Activated CD4-positive, alpha-beta T cell treated with anti-CD3 and anti-CD28 coated beads for 1 hour (primary cell): ENCODE data around the gene JCAD.
"Not testable (repeated sequence)": the region's sequence is repeated elsewhere in the genome, so short reads cannot be mapped to it uniquely, and the experiment has no call there.

ENCODE experiments used
- DNase-seq: peaks from one replicate; pipeline ENCODE4 v3.0.0-alpha.2; 2020

JCAD gene

GRCh38 chr10:29980084-29980483 is 79.3 kb downstream of the JCAD start:
- DNase-seq, result no peak

GRCh38 chr10:29979421-29979779 is 80.0 kb downstream of the JCAD start:
- DNase-seq, result not testable (repeated sequence)

DNA sequence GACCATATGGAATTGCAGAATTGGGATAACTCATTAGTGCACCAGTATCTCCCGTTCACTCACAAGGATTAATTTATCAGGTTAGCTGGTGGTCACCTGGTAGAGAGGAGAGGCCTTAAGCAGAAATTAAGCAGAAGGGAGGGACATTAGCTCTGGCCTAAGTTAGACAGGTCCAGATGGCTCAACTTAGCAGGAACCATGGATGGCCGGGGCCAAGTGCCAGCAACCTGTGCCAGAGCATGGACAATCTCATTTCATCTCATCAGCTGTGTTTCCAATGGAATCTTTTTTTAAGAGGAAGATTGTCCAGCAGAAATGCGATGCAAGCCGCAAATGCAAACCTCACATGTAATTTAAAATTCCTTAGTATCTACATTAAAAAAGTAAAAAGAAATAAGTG is 82.2 kb downstream of the JCAD start:
- DNase-seq, result no peak

- DNase-seq, result no peak
Observed at GRCh38 chr10:29976134-29976533, 83.3 kb downstream of the JCAD start.

DNA sequence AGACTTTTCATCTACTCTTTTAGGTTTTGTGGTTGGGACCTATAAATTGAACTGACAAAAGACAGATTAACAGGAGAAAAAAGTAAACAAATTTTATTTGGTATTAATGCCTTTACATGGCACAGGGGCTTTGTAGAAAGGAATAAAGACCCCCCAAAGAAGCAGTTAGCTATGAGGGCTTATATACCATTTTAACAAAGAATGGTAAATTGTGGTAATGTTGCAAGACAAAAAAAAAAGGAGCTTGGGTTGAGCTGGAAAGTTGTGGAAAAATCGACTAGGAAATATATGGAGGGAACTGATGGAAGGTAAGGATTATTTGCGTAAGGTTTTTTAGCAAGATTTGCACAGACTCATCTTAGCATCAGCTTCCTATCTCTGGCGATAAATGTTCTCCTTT is 84.6 kb downstream of the JCAD start:
- no peak for DNase-seq

DNA sequence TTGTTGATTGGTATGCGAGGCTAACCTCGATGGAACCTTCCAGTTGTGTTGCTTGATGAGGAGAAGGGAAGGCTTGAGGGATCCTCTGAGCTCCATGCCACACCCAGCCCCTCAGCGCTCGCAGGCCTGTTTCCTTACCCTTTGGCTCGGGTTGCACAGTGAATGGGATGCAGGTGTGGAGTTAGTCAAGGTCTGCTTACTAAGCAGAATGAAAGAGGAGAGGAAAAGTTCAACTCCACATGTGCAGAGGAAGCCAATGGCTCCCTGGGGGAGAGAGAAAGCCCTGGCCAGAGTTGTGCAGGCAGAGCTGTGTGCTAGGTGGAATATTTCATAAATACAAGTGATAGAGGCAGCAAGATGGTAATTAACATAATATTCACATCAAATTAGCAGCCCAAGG is 85.5 kb downstream of the JCAD start:
- no peak for DNase-seq

- DNase-seq, result no peak
Observed at GRCh38 chr10:29970576-29970975, 88.8 kb downstream of the JCAD start.

GRCh38 chr10:29970012-29970396 is 89.4 kb downstream of the JCAD start:
- DNase-seq, result no peak

DNA sequence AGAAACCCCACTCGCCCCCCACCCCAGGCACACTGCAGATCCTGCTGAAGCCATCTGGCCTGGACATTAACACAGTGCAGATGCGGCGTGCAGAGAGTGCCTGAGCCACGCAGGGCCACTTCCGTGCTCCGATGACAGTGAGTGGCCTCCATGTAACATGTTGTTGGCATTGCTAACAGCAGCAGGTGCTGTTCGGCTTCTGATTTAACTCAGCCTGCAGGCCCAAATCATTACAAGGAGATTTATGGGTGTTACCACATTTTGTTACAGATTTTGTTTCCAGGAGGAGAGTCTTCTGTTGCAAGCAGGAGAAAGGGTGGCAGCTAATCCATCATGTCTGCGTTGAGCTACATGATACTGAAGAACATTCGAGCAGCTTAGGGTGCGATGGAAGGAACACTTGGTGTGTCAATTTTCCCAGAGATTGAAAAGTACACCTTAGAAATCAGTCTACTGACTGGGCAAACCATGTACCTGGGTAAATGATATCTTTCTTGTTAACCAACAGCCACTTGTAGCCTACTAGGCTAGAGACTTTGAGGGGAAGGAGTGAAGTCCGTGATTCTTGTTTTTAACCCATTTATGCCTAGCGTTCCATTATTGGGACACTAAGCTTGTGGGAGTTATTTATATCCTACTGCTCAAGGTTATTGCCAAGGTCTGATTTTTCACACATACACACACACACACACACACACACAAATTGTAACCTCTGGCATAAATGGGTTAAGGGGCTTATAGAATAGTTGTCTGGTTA is 90.0 kb downstream of the JCAD start:
- no peak for DNase-seq

DNA sequence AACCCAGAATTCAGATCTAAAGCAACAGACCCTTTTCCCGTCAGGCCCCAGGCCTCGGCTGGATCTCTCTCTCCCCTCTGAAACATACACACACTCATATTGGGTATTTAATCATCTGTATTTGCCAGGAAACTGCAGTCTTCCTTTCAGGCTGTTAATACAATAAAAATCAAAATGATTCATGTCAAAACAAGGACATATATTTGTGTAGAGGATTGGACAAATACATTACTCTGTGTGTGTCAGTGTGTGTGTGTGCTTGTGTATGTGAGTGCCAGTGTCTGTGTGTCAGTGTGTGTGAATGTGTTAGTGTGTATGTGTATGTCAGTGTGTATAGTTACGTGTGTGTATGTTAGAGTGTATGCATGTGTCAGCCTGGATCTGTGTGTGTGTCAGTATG is 90.8 kb downstream of the JCAD start:
- DNase-seq, result no peak

GRCh38 chr10:29966269-29966668 is 93.1 kb downstream of the JCAD start:
- DNase-seq, result no peak
